Stimulated activated CD4-positive, alpha-beta T cell treated with anti-CD3 and anti-CD28 coated beads, Interleukin-12 subunit alpha, Interleukin-12 subunit beta, amount 100 ng/mL, for 4 hours (primary cell): ENCODE results near the gene KAT2B.
A peak's percentile ranks its signal among the peaks of the same experiment; 100 is the strongest.
"Not testable (repeated sequence)": the region's sequence is repeated elsewhere in the genome, so short reads cannot be mapped to it uniquely, and the experiment has no call there.

ENCODE experiments used
- DNase-seq: peaks from one replicate; pipeline ENCODE4 v3.0.0-alpha.2; 2020

The KAT2B gene

DNA sequence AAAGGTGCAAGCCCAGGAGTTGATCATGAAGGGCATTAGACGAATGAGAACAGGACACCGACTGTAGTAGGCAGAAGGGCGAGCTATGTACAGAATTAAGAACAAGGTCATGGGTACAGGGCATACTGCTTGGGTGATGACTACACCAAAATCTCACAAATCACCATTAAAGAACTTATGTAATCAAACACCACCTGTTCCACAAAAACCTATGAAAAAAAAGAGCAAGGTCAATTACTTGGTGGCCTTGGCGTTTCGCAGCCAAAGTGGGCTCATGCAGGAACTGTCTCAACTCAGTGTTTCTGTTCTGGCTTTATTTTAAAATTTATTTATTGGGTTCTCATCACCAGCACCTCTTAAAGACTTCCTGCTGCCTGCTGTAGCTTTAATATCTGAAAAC, 2.1 kb downstream of the KAT2B start:
- DNase-seq, result no peak

DNA sequence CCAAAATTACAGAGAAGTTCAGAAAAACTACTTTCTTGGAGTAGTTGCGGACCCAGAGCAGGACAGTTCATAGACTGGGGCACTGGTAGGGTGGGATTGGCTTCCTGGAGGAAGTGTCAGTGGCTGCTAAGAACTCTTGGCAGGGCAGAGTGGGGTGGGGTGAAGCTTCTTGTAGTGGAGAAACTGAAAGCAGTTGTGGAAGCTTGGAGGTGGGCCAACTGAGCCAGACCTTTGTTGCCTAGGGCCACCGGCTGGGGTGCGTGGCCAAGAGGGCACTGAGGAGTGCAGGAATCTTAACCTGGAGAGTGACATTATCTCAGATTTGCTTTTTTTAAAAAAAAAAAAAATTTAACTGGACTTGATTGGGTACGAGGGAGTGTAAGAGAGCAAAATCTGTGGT, 3.1 kb downstream of the KAT2B start:
- DNase-seq, result peak; percentile 22

DNA sequence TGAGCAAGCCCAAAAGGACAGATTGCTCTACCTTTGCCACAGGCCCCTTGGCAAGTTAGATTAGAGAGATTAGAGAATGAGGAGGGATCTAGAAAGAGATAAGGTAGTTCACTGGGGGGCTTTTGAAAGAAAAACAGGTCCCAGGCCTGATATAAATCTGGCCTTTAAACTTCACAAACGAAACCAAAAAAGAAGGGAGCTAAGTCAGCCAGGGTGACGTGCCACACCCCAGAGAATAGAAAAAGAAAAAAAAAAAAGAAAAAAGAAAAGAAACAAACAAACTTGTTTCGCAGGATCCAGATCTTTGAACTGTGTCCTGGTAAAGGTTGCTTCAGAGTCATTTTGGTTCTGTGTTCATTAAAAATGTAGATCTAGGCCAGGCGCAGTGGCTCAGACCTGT, 3.6 kb downstream of the KAT2B start:
- no peak for DNase-seq

DNA sequence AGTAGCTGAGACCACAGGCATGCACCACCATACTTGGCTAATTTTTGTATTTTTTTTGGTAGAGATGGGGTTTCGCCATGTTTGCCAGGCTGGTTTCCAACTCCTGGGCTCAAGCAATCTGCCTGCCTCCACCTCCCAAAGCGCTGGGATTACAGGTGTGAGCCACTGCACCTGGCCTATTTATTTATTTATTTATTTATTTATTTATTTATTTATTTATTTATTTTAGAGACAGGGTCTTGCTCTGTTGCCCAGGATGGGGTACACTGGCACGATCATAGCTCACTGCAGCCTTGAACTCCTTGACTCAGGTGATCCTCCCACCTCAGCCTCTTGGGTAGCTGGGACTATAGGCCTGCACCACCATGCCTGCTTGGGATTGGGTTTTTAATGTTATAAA, 4.9 kb downstream of the KAT2B start:
- DNase-seq, result not testable (repeated sequence)

DNA sequence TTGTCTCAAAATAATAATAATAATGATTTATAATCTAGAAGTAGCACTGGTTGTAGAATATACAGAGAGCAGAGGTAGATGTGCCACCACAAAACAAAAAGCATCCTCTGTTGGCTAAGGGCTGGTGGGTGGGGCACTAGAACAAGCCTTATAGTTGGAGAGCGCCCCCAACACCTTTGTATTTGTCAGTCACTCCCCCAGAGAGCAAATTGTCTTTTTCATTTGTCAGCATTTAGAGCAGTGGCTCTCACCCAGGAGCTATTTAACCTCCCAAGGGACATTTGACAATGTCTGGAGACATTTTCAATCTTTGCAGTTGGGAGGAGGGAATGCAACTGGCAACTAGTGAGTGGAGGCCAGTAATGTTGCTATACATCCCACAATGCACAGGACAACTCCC, 6.3 kb downstream of the KAT2B start:
- no peak for DNase-seq

DNA sequence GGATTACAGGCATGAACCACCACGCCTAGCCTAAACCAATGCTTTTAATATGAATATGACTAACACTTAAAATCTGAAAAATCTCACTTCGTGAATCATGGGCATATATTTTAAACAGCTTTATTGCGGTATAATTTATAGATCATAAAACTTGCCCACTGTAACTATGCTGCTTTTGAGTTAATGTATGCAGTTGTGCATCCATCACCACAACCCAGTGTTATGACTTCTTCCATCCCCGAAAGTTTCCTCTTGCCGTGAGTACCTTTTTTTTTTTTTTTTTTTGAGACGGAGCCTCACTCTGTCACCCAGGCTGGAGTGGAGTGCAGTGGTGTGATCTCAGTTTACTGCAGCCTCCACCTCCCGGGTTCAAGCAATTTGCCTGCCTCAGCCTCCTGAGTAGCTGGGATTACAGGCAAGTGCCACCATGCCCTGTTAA, 7.1 kb downstream of the KAT2B start:
- no peak for DNase-seq

DNA sequence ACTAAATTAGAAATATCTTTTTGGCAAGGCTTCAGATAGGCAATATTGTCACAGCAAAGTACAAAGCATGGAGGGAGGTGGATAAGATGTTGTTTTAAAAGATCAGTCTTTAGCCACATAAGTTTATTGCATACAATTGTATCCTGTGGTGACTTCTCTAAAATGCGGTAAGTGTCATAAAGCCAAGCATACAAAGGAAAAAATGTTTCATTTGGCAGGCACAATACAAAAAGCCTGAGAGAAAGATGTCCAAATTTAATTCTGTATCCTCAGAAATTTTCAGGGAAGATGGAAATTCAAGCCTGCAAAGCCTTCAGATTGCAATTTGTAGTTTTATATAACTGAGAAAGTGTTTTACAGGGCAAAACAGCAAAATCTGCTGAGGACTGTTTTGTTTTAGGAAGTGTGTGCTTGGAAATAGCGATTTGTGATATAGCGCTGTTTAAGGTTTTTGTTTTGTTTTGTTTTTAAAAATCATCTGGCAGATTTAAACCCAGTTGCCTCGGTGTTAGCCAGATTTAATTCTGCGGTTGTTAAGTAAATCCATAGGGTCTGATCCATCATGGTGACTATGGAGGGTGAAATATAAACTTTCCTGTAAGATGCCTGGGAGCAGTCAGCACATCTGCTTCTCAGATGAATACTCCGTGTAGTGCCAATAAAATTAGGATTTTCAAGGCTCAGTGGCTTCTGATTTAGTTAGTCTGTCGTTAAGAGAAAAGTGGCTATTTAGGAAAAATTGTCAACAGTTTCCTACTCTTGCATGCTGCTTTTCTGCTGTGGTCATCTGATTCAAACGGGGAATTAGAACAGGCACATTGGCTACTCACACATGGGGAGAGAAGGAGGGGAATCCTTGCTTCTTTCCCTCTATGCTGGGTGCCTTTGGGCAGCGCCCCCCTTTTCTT, 8.0 kb downstream of the KAT2B start:
- DNase-seq, result no peak

DNA sequence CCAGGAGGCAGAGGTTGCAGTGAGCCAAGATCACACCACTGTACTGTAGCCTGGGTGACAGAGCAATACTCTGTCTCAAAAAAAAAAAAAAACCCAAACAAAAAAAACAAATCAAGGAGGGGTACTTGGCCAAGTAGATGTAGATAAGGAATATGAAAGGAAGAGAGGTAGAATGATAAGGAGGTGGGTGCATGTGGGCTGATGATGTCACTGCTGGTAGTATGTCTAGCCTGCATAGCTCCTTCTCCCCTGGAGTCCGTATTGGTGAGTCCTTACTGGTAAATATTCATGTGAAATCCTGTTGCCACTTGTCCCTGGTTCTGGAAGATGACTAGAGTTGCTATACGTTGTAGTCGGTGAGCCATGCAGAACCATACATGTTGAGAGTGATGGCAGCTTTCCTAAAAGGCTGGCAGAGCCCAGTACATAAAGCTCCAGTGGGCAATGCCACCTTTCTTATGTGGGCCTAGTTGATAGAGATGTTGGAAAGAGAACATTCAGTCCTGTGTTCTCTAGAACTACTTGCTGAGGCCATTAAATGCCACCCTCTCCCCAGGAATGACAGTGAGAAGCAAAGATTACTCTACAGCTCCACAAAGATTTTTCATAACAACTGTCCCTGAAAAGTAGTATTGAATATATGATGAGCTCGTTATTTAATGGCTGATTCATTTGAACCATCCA, 11.0 kb downstream of the KAT2B start:
- DNase-seq, result no peak

DNA sequence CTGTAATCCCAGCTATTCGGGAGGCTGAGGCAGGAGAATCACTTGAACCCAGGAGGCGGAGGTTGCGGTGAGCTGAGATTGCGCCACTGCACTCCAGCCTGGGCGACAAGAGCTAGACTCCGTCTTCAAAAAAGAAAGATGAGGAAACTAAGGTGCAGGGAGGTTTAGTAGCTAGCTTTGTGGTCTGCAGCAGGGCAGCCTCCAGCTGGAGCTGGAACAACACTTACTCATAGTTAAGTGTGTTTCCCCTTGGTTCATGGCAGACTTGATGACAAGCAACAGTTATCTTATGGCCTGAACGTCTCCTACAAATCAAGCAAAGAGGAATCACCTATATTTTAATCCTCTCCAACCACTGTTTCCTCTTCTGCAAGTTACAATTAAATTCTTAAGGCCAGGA, 12.6 kb downstream of the KAT2B start:
- no peak for DNase-seq

DNA sequence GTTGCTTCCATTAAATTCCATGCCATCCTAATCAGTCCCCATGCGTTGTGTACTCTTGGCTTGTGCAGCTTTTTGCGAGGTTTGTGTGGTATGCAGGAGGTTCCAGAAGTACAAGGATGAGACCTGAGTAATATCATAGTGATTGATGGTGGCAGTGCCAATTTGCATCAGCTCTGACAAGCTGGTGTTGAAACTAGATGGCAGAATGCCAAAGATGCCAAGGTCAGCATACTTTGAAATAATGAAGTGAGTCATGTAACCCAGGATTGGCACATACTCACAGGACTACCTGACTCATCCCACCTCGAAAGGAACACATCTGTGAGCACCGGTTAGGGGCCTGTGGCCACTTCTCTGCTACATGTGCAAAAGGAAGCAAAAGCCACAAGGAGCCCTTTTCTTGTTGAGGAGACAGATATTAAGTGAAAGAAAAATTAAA, 14.3 kb downstream of the KAT2B start:
- peak; percentile 33 for DNase-seq

DNA sequence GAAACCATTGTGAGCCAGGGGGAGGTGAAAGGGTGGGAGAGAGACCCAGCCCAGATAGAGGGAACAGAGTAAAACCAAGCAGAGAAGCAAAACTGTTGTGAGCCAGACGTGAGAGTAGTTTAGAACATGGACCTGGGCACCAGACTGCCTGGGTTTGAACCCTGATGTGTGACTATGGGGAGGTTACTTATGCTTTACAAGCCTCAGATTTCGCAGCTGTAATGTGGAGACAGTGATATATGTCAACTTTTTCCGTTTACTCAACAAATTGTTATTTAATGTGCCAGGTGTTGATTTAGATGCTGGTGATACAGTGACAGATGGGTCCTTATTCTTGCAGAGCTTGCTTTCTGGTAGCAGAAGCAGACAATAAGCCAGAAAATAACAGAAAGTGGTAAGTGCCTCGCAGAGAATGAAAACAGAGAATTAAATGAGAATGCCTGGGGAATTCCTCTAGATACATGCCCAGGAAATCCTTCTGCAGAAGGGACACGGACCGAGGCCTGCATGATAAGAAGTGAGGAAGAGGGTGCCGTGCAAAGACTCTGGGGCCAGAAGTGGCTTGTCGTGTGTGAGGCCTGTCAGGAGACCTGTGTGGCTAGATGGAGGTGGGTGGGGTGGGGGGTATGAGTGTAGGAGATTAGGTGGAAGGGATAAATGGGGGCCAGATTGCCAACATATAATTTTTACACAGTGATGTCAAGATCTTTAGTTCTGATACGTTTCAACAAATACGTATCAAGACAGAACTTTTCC, 15.0 kb downstream of the KAT2B start:
- no peak for DNase-seq

DNA sequence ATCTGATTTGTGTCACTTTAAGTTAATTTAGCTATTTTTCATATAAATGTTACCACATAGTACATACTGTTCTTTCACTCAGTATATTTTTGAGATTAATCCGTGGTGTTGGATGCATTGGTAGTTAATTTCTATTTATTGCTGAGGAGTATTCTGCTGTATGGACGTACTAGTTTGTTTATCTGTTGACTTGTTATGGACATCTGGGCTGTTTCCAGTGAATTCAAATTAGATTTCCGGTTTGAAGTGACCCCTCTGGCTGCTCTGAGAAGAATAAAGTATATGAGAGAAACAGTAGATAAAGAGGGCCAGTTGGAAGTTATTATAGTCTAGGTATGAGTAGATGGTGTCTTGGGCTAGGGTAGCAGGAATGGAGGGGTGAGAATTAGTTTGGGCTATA, 15.6 kb downstream of the KAT2B start:
- DNase-seq, result no peak

DNA sequence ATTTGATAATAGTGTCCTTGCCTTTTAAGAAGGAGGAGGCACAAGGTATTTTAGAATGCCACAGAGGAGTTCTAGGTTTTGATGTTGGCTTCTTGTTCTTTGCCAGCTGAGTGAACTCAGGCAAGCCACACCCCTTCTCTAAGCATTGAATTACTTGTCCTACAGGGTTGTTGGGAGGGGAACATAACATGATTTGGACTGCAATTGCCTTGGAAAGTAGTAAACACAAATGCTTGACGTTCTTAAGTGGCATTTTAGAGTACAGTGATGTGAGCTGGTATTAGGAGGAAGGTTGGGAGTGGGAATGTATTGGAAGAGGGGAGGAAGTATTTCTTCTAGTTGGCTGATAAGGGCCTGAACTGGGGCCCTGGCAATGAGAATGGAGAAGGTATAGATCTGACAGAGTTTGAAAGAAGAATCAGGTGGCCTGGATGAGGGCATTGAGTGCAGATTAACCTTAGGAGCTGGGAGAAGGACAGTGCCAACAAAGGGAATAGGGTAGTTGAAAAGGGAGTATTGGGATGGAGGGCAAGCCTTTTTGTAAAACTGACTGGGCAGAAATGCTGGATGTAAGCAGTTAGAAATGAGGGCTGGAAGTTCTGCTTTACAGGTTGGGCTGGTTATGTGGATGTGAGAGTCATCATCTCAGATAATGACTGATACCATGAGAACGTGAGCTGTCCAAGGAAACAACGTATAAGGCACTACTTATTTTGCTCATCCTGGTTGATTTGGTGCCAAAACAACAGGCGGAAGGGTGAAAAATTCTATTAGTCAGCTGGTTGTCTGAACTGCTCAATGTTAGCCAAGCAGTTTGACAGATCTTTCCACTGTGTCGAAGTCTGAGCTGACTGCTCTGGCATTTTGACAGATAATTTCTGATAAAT, 16.7 kb downstream of the KAT2B start:
- DNase-seq, result no peak

DNA sequence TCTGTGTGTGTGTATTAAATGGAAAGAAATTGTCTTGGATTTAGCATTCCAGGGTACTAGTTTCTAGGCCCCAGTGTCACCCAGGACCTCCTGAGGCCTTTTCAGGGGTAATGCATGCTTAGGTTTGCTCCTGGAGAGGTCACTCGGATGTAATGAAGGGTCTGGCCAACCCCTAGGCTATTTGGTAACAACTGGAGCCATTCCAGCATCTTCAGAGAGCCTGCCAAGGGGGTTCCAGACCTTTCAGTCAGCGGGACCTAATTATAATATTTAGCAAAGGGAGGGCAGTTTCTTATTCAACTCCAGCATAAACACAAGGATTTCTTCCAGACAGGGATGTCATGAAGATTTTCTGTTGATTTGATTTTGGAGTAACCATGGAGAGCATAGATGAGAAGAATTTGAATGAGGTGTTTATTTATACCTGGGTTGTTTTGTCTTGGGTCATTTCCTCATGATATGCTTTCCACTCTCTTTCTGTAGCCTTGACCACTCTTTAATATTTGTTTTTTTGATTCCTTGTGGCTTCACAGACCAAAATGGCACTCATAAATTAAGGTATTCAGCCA, 17.4 kb downstream of the KAT2B start:
- no peak for DNase-seq

DNA sequence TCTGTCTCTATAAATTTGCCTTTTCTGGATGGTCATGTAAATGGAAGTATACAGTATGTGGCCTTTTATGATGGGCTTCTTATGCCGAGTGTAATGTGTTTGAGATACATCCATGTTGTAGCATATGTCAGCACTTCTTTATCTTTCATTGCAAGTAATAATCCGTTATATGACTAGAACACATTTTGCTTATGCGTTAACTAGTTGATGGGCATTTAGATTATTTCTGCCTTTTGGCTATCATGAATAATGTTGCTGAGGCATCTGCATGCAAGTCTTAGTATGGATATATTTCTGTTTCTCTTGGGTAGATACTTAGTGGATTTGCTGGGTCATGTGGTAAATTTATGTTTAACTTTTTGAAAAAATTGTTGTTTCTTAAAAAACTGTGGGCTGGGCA, 19.7 kb downstream of the KAT2B start:
- DNase-seq, result no peak

DNA sequence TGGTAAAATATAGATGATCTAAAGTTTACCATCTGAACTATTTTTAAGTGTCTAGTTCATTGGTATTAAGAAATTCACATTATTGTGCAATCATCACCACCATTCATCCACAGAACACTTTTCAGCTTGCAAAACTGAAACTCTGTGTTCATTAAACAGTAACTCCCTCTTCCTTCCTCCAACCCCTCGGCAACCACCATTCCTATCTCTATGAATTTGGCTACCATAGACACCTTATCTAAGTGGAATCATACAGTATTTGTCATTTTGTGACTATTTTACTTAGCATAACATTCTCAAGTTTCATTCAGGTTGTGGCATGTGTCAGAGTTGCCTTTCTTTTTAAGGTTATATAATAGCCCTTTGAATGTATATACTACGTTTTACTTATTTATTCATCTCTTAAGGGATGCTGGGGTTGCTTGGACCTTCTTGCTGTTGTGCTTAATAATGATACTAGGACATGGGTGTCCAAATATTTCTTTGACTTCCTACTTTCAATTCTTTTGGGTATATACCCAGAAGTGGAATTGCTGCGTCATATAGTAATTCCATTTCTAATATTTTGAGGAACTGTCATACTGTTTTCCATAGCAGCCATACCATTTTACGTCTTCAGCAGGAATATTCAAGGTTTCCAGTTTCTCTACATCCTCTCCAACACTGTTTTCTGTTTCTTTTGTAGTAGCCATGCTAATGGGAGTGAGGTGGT, 20.9 kb downstream of the KAT2B start:
- no peak for DNase-seq

DNA sequence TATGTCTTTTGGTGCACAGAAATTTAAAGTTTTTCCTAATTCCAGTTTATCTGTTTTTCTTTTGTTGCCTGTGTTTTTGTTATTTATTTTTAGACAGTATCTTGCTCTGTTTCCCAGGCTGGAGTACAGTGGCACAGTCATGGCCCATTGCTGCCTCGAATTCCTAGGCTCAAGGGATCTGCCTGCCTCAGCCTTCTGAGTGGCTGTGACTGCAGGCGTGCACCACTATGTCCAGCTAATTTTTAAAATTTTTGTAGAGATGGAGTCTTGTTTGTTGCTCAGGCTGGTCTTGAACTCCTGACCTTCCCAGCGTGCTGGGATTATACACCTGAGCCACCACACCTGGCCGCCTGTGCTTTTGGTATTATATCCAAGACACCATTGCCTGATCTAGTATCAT, 22.8 kb downstream of the KAT2B start:
- no peak for DNase-seq

DNA sequence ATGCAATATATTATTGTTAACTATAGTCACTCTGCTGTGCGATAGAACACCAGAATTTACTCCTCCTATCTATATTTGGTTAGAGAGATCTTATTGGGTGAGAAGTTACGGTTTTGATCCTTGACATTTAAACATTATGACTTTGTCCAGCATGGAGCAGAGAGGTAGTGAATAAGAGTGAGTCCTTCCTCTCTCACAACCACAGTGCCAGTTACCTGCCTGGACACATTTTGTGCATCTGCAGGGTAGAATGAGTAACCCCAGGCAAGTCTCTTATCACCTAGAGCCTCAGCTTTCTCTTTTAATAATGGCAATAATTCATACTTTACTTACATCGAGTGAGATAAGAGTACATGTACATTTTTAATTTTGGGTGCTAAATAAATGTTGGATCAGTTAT, 24.1 kb downstream of the KAT2B start:
- DNase-seq, result no peak

DNA sequence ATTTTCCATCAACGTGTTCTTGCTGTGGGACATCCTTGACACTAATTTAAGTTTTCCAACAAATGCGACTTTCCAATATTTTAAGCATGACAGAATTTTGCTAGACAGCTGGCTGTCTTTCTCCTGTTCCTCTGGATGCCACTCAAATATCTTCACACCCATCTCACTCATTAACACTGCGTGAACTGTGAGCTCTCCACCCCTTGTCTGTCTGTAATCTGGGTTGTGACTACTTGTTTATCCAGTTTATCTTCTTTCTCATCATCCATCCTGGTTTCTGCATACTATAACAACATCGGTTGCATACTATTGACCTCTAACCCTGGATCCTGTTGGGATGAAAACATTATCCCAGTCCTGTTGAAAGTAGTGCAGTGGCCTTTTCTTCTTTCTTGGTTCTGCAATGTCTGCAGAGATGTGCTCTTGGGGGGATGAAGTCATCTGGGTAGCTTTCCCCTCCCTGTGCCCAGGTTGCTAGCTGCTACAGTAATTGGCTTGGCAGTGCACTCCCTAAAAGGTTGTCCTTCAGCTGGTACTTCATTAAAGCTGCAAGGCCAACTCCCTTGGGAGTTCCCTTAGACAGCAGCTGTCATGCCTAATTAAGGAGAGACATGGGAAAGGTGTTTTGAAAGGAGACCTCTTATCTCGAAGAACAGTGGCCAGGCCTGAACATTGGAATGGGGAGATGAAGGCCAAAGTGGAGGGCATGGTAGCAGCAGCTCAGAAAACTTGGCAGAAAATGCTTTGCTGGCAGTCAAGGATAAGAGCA, 24.7 kb downstream of the KAT2B start:
- no peak for DNase-seq

DNA sequence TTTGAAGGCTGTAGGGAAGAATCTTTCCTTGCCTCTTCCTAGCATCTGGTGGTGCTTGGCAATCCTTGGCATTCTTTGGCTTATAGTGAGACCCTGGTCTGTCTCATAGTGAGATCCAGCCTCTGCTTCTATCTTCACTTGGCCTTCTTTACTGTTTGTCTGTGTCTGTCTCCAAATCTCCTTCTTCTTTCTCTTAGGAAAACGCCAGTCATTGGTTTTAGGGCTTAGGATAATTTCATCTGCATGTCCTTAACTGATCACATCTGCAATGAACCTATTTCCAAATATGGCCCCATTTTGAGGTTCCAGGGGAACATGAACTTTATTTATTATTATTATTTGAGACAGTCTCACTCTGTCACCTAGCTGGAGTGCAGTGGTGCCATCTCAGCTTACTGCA, 25.8 kb downstream of the KAT2B start:
- no peak for DNase-seq
